GM21381 (cell line): Measurements from ENCODE around the gene FOXL3.

ENCODE experiments used
- ATAC-seq: cut with Tn5 transposase; IDR thresholded peaks from one replicate; pipeline ENCODE4 v1.9.1; 2021; ENCODE audit warnings: mild to moderate bottlenecking, moderate library complexity; ENCODE audit not compliant: unreplicated experiment

The FOXL3 gene

GRCh38 chr7:265998-266850 lies 23.7 kb upstream of the FOXL3 start:
- ATAC-seq, result no peak

DNA sequence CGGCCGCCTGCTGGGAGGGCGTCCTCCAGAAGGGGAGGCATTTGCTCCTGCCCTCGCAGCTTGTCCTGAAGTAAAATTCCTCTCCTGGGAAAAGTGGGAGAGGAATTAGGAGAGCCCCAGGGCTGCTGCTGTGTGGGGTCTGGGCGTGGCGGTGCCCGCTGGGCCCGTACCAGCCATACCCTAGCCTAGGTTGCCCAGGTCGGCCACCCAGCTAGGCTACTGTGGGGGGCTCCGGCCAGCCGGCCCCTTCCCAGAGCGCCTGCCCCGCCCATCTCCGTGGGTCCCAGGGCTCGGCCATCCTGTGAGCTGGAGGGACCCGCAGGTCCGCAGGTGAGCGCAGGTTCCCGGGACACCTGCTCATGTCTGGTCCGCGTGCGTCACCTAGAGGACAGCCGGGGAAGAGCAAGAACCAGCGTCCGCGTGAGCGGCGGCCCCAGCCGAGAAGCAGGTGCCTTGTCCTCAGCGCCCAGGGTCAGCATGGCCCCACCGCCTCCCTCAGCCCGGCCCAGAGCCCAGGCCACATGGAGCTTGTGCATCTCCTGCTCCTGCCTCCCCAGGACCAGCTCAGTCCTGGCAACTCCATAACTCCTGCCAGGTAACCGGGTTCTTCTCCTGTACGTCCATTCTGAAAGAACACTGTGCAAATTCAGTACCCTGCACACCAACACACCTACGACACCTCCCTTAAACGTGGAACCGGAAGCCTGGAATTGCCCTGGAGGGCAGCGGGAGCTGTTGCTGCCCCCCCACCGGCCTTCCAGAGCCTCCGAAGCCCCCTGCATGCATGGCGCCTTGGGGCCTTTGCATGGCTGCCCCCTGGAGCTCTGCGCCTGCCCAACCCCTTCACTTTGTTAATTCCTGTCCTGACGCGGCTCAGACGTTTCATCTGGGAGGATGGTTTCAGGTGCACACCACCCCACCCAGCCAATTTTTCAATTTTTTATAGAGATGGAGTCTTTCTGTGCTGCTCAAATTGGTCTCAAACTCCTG lies 22.8 kb upstream of the FOXL3 start:
- ATAC-seq, result no peak

DNA sequence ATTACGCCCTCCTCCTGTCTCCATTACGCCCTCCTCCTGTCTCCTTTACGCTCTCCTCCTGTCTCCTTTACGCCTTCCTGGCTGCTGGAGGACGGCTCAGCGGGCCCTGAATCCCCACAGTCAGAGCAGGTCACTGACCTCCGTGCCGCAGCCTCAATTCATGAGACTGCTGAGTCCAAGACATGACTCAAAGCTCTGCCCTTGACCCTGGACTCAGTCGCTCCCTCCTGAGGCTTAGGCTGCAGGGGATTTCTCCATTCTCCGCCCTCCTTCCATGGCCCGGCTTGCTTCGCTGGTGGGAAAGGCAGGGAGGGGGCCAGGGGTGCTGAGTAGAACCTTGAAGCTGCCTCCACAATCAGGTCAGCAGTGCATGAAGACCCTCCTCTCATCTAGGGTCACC lies 21.0 kb upstream of the FOXL3 start:
- no peak for ATAC-seq

- ATAC-seq, result no peak
These were observed 20.2 kb upstream of the FOXL3 start for GRCh38 chr7:269721-270120.

DNA sequence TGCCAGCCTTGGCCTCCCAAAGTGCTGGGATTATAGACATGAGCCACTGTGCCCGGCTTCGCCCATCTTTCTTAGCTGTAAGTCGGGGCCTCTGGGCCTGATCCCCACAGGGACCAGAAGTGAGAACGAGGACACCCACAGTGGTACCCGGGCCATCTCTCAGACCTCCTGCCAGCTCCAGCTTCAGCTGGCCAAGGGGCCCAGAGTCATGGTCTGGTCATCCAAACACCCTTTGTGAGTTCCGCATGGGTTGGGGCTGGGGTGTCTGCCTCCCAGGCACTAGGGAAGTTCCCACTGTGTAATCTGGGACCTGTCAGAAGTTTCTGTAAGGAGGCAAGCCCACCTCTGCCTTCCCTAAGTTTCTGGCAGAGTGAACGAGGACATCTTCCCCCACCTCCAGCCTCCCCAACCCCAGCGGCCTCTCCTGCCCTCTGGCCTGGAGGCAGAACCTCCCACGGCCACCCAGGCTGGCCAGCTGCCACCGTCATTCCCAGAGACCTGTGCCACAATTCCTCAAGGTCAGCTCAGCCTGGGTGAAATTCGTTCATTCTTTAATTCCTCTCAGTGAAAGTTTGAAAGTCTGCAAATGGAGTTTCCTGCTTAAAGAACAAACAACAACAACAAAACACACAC lies 19.5 kb upstream of the FOXL3 start:
- no peak for ATAC-seq

GRCh38 chr7:271266-272107 lies 18.5 kb upstream of the FOXL3 start:
- ATAC-seq, result no peak

DNA sequence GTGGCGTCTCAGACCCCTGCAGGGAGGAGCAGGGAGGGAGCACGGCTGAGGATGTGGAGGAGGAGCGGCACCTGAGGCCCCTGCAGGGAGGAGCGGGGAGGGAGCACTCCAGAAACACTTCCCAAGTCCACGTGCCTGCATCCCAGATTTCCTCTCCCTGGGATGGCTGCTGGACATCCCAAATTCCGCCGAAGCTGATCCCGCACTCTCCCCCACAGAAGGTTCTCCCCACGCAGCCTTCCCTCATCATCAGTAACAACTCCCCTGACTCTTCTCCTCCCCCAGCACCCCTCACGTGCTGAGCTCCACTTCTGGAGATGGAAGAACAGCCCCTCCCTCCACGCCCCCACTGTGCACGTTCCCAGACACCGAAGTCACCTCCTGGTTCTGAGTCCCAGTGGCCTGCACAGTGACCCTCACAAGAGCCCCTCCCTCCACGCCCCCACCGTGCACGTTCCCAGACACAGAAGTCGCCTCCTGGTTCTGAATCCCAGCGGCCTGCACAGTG lies 17.8 kb upstream of the FOXL3 start:
- ATAC-seq, result no peak

- ATAC-seq, result no peak
These were observed 17.3 kb upstream of the FOXL3 start for GRCh38 chr7:272631-273030.

- ATAC-seq, result no peak
These were observed 16.6 kb upstream of the FOXL3 start for GRCh38 chr7:273327-273726.

- ATAC-seq, result no peak
These were observed 15.7 kb upstream of the FOXL3 start for GRCh38 chr7:274266-274665.

DNA sequence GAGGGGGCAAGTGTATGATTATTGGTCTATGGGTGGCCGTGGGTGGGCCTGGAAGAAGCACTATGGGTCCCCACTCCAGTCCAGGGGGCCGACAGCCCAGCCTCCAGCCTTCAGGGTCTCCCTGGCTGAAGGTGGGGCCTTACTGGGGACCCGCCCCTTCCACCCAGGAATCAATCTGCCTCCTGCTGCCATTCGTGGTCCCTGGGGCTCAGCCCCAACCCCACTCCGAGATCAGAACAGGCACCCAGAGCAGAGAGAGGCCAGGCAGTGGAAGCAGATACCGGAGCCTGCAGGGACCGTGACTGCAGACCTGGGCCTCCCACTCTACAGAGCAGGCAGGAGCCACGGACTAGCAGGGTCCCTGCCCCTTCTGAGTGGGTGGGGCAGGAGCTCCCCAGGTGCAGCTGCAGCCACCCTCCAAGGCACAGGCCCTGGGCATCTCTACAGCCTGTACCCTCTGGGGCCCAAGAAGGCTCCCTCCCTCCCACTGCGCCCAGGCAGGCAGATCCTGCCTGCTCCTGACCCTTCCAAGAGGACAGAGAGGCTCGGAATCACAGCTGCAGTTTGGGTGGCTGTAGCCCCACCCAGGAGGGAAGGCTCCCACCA lies 13.6 kb upstream of the FOXL3 start:
- ATAC-seq, result no peak

- ATAC-seq, result no peak
These were observed 12.7 kb upstream of the FOXL3 start for GRCh38 chr7:277228-277627.

- no peak for ATAC-seq
These were observed 11.9 kb upstream of the FOXL3 start for GRCh38 chr7:278081-278480.

DNA sequence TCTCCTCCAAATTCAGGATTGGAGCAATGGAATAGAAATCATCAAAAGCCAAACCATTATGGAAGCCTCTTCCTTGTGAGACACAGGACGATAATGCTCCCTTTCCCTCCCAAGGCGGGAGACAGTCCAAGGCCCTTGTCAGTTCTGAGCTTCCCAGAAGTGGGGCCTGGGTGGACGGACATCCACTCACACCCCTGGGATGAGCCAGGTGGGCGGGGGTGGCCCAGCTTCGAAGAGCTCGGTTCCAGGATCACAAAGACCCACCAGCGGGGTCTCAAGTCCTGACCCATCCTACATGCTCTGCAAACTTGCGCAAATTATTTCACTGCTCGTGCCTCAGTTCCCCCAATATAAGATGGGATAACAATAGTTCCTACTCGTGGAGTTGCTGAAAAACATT lies 10.1 kb upstream of the FOXL3 start:
- no peak for ATAC-seq

GRCh38 chr7:280461-280860 lies 9.5 kb upstream of the FOXL3 start:
- no peak for ATAC-seq

DNA sequence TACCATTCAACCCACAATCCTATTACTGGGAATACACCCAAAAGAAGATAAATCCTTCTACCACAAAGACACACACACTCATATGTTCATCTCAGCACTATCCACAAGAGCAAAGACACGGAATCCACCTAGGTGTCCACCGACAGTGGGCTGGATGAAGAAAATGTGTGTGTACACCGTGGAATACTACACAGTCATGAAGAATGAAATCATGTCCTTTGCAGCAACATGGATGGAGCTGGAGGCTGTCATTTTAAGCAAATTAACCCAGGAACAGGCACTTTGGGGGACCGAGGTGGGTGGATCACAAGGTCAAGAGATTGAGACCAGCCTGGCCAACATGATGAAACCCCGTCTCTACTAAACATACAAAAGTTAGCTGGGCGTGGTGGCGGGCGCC lies 8.3 kb upstream of the FOXL3 start:
- ATAC-seq, result no peak

DNA sequence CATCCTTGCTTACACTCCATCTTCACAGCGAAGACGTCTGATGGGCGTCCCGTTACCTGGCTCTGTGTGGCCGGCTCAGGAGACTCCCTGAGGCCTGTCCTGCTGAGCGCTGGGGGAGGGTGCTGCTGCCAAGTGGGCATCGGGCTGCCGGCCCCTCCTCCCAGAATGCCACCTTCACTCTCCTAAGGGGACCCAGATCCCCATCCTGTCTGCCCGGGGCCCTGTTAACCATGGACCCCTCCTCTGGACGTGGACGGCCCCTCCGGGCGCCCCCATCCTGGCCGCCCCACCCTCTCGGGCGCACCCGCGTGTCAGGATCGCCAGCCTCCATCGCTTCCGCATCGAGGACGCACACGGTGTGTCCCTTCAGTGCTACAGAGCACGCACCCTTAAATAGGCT lies 7.3 kb upstream of the FOXL3 start:
- ATAC-seq, result no peak

GRCh38 chr7:284762-285722 lies 4.9 kb upstream of the FOXL3 start:
- ATAC-seq, result no peak

- ATAC-seq, result no peak
These were observed 4.2 kb upstream of the FOXL3 start for GRCh38 chr7:285731-286130.
